LHCN-M2 (cell line): ENCODE measurements around the gene LHX5. TPM values are rescaled to one million over a fixed set of nuclear protein-coding genes. Genes with fewer than 3 reads are reported as not detected.

Source experiments
- DNase-seq: peaks from one replicate; pipeline ENCODE4 v3.0.0-alpha.2; 2012; ENCODE audit warnings: low read depth
- total RNA-seq: library from RNA; depleted of rRNA; stranded (reverse); fragments of >200 nt; gene quantifications from 2 replicates; pipeline ENCODE4 v1.2.3, GENCODE V29; 2014; rRNA removed

The LHX5 gene
- total RNA-seq, 1 experiment from 2014 or later = not detected

GRCh38 chr12:113416091-113416754 lies 55.4 kb downstream of the LHX5 start:
- DNase-seq = peak; percentile 22

- DNase-seq = no peak
Observed at GRCh38 chr12:113414519-113415038, 57.1 kb downstream of the LHX5 start.

- peak; percentile 18 for DNase-seq
Observed at GRCh38 chr12:113413488-113413939, 58.2 kb downstream of the LHX5 start.

Other genes starting within 250 kb of the LHX5 start
- gene SLC8B1, start 136.8 kb downstream of the LHX5 start, total RNA-seq = 5.7 and 8.6 TPM in 2 replicates
- 21.7 and 32.0 TPM in 2 replicates for gene PLBD2, start 113.3 kb downstream of the LHX5 start, total RNA-seq
- gene SDS, start 68.0 kb downstream of the LHX5 start, total RNA-seq = not detected in 2 replicates
- 6.5 and 8.3 TPM in 2 replicates for gene SDSL, start 49.5 kb downstream of the LHX5 start, total RNA-seq